Endothelial cell of umbilical vein (primary cell): Measurements from ENCODE around the gene CDK15. TPM values are rescaled to one million over a fixed set of nuclear protein-coding genes. Genes with fewer than 3 reads are reported as not detected.

Experiments
- BruUV-seq: library from RNA; stranded (reverse); fragments of 400-500 nt; replicated peaks from 2 replicates; lab custom pipeline; 2021; lab: Mats Ljungman, UMichigan
- CTCF ChIA-PET: fragments of 300-600, 350-600 bp; sonication (Branson Sonifier 250); formaldehyde crosslinking; loops from one replicate; lab custom pipeline; 2021; ENCODE audit warnings: antibody characterized with exemption, inconsistent platforms; lab: Charles Lee
- POLR2A ChIA-PET: fragments of 300-600, 350-600 bp; sonication (Branson Sonifier 250); formaldehyde crosslinking; loops from one replicate; lab custom pipeline; 2021; ENCODE audit warnings: antibody characterized with exemption, inconsistent platforms; lab: Charles Lee
- DNase-seq: peaks from one replicate; pipeline ENCODE4 v3.0.0-alpha.2; 2011; ENCODE audit warnings: low read depth, low spot score
- FAIRE-seq: peaks from 2 replicates; lab custom pipeline; 2011; peaks lifted over from hg19 to GRCh38; lab: Jason Lieb, UNC
- H2AFZ ChIP-seq: 2 replicates; pipeline ENCODE4 v1.6.0; 2012; ENCODE audit warnings: low read depth, low read length, control low read depth, inconsistent platforms
- H3K27ac ChIP-seq: 2 replicates; pipeline ENCODE4 v1.5.1; 2011; ENCODE audit warnings: low read depth, mild to moderate bottlenecking, control low read depth, low read length, moderate library complexity; ENCODE audit not compliant: insufficient read depth
- H3K27me3 ChIP-seq, 2 experiments: 2 replicates each; pipeline versions ENCODE4 v1.6.0 to v1.6.1; 2011; ENCODE audit warnings: low read length in 2 of 2, mixed read lengths in 1 of 2; ENCODE audit not compliant: control insufficient read depth in 2 of 2, insufficient read depth in 2 of 2
- H3K36me3 ChIP-seq, 2 experiments: 2 replicates in 1 of 2; 3 replicates in 1 of 2; pipeline ENCODE4 v1.5.1; 2011; ENCODE audit warnings: low read length in 2 of 2, mild to moderate bottlenecking in 1 of 2, moderate library complexity in 1 of 2; ENCODE audit not compliant: control insufficient read depth in 2 of 2, insufficient read depth in 2 of 2; ENCODE audit errors: extremely low read depth in 1 of 2
- H3K4me1 ChIP-seq: 3 replicates; pipeline ENCODE4 v1.5.1; 2011; ENCODE audit warnings: mild to moderate bottlenecking, low read length; ENCODE audit not compliant: control insufficient read depth, insufficient read depth; ENCODE audit errors: extremely low read depth
- H3K4me2 ChIP-seq: 2 replicates; pipeline ENCODE4 v1.6.1; 2011; ENCODE audit warnings: low read length, control low read depth, mixed read lengths; ENCODE audit not compliant: insufficient read depth
- H3K4me3 ChIP-seq, 3 experiments: fragments of 200-600 bp in 1 of 3; sonication (generic), shearing (Covaris generic) in 1 of 3; replicated peaks in 1 of 3; 2 replicates each; pipeline ENCODE4 v1.5.1; 2011 to 2016; ENCODE audit warnings: control low read depth in 3 of 3, low read length in 3 of 3, mild to moderate bottlenecking in 2 of 3, inconsistent platforms in 1 of 3, low read depth in 1 of 3, moderate library complexity in 1 of 3; ENCODE audit not compliant: insufficient read depth in 1 of 3
- H3K79me2 ChIP-seq: 2 replicates; pipeline ENCODE4 v1.6.0; 2012; ENCODE audit warnings: low read length, inconsistent platforms; ENCODE audit not compliant: control insufficient read depth, insufficient read depth
- H3K9ac ChIP-seq: replicated peaks from 2 replicates; pipeline ENCODE3; 2011; ENCODE audit warnings: low read length, control low read depth; ENCODE audit not compliant: insufficient read depth; ENCODE audit errors: extremely low read depth
- H3K9me1 ChIP-seq: replicated peaks from 3 replicates; pipeline ENCODE4 v1.6.0; 2011; ENCODE audit warnings: mild to moderate bottlenecking, low read length; ENCODE audit not compliant: control insufficient read depth, insufficient read depth; ENCODE audit errors: extremely low read depth
- H3K9me3 ChIP-seq: replicated peaks from 2 replicates; pipeline ENCODE4 v1.5.1; 2012; ENCODE audit warnings: low read length, inconsistent platforms; ENCODE audit not compliant: control insufficient read depth, insufficient read depth
- H4K20me1 ChIP-seq: replicated peaks from 2 replicates; pipeline ENCODE3; 2011; ENCODE audit warnings: mild to moderate bottlenecking, low read length; ENCODE audit not compliant: control insufficient read depth, insufficient read depth; ENCODE audit errors: extremely low read depth
- EZH2 ChIP-seq: IDR thresholded peaks from 2 replicates; pipeline ENCODE4 v1.6.1; 2012; ENCODE audit warnings: borderline replicate concordance, low read depth, mild to moderate bottlenecking, moderate library complexity, low read length, inconsistent platforms; ENCODE audit not compliant: severe bottlenecking
- FOS ChIP-seq: IDR thresholded peaks from 2 replicates; pipeline ENCODE4 v1.6.1; 2011; ENCODE audit warnings: mild to moderate bottlenecking, low read length, moderate library complexity, borderline replicate concordance; ENCODE audit not compliant: insufficient read depth
- GATA2 ChIP-seq: IDR thresholded peaks from 2 replicates; pipeline ENCODE4 v1.7.0; 2011; ENCODE audit warnings: low read depth, mild to moderate bottlenecking, moderate library complexity, mixed read lengths, low read length; ENCODE audit not compliant: insufficient read length, insufficient read depth
- JUN ChIP-seq: IDR thresholded peaks from 2 replicates; pipeline ENCODE4 v1.6.1; 2011; ENCODE audit warnings: borderline replicate concordance, low read depth; ENCODE audit not compliant: insufficient read length, insufficient read depth
- MYC ChIP-seq: IDR thresholded peaks from one replicate; pipeline ENCODE4 v1.6.1; 2011; ENCODE audit warnings: mild to moderate bottlenecking, low read depth, low read length
- POLR2A ChIP-seq: IDR thresholded peaks from 2 replicates; pipeline ENCODE4 v1.6.1; 2012; ENCODE audit warnings: low read depth, mild to moderate bottlenecking, control low read depth, low read length
- POLR2AphosphoS5 ChIP-seq: IDR thresholded peaks from 2 replicates; pipeline ENCODE4 v1.6.1; 2012; ENCODE audit warnings: low read depth, mild to moderate bottlenecking, control low read depth, low read length, moderate library complexity; ENCODE audit not compliant: insufficient read depth
- dilution Hi-C: fragments of 300-500 bp; cut with MboI; formaldehyde crosslinking; loops from one replicate; pipeline ENCODE4 v1.15.0; 2019; ENCODE audit warnings: low sequenced_read_pairs; ENCODE audit not compliant: extremely low pct_ligation_motif_present
- intact Hi-C: fragments of 100-400 bp; cut with micrococcal nuclease; formaldehyde crosslinking; loops from one replicate; pipeline ENCODE4 v1.10.0; 2022
- polyA plus RNA-seq, 4 experiments: library from polyadenylated mRNA; depleted of rRNA in 3 of 4; stranded (reverse) in 3 of 4; unstranded in 1 of 4; fragments of >200 nt; gene quantifications; 2 replicates each; pipeline versions ENCODE4 v1.2.1 to v1.2.3, GENCODE V29; 2011 to 2012; ENCODE audit warnings: missing spikeins in 1 of 4
- total RNA-seq: library from RNA; stranded (reverse); gene quantifications from 2 replicates; pipeline ENCODE4 v1.2.3, GENCODE V29; 2021
- TF ChIP-seq, protein P1 (sequence below), 2 donors: IDR thresholded peaks; 1 replicate in 1 of 2; 2 replicates in 1 of 2; pipeline ENCODE4 v1.5.1; 2011; ENCODE audit warnings: low read length in 2 of 2, mild to moderate bottlenecking in 2 of 2, moderate library complexity in 2 of 2, control low read depth in 1 of 2, inconsistent platforms in 1 of 2, low read depth in 1 of 2; ENCODE audit not compliant: insufficient read depth in 1 of 2; ENCODE audit errors: extremely low read depth in 1 of 2
- TF ChIP-seq, protein P2 (sequence below): IDR thresholded peaks from 2 replicates; pipeline ENCODE4 v1.6.1; 2011; ENCODE audit not compliant: insufficient read depth, insufficient read length

Gene CDK15
- total and polyA plus RNA-seq, 2 donors (not counting 3 experiments of a cell fraction or from before 2014, with no cell fraction given), result not detected

DNA sequence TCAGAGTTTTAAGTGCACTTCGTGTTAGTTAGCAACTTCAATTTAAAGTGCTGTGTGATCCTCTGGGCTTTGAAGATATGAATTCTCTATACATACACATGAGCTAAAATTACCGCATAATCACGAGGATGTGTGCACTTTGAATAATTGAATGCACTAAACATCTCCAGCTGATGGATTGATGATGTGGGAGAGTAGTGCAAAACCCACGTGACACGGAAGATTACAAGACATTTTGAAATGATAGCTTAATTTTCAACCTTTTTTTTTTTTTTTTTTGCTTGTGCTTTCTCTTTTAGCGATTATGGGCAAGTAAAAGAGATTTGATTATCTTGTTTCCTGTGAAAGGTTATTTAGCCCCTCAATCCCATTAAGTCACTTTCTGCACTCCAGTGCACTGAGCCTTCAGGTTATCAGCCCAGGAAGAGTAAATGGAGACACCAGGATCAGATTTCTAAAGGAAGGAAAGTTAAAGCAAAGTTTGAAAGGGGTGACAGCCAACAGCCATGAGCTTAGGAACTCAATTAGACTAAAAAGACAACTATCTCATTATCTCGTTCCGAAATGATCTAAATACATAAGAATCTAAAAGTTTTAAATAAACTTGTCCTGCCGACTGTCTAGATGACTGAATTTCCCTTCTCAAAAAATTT lies 81.6 kb downstream of the CDK15 start:
- Histone ChIP-seq H3K9me3 (no peaks in the 10 kb centered on the region), H3K4me2 (peak overlapping the region; percentile 4), H3K4me1 (no peaks in the 10 kb centered on the region), H3K27me3 (peaks cover 21 to 48% of the 10 kb centered on the region in 2 experiments), H3K9me1 (no peaks in the 10 kb centered on the region), H3K27ac (no peak overlapping the region), H3K9ac (no peak overlapping the region), H3K36me3 (no peaks in the 10 kb centered on the region), H4K20me1 (no peaks in the 10 kb centered on the region), H2AFZ (no peak overlapping the region), H3K79me2 (no peaks in the 10 kb centered on the region), H3K4me3 (no peak overlapping the region)
- FAIRE-seq (no peak), DNase-seq (peak; percentile 21)
- POLR2A ChIA-PET, result interaction anchor here (0.7 kb wide), 1 partner anchor 98 kb away, joined by 4 read pairs; no protein-coding TSS in a partner anchor
- CTCF ChIA-PET, result interaction anchor here (0.7 to 3.2 kb wide), 5 partner anchors 21 to 79 kb away, joined by 3 to 22 read pairs (median 4); no protein-coding TSS in a partner anchor
- BruUV-seq, result no TSS peak
- dilution Hi-C loops (no loop called here), intact Hi-C loops (no loop called here)
- TF ChIP-seq GATA2, result no peak
- TF ChIP-seq JUN, result no peak
- no peak for TF ChIP-seq POLR2AphosphoS5
- TF ChIP-seq FOS, result no peak
- TF ChIP-seq MYC, result no peak
- TF ChIP-seq, protein P1, sequence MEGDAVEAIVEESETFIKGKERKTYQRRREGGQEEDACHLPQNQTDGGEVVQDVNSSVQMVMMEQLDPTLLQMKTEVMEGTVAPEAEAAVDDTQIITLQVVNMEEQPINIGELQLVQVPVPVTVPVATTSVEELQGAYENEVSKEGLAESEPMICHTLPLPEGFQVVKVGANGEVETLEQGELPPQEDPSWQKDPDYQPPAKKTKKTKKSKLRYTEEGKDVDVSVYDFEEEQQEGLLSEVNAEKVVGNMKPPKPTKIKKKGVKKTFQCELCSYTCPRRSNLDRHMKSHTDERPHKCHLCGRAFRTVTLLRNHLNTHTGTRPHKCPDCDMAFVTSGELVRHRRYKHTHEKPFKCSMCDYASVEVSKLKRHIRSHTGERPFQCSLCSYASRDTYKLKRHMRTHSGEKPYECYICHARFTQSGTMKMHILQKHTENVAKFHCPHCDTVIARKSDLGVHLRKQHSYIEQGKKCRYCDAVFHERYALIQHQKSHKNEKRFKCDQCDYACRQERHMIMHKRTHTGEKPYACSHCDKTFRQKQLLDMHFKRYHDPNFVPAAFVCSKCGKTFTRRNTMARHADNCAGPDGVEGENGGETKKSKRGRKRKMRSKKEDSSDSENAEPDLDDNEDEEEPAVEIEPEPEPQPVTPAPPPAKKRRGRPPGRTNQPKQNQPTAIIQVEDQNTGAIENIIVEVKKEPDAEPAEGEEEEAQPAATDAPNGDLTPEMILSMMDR (IDR thresholded peaks at IDR 0.05; ENCODE audit: extremely low read depth in 1 of 2, insufficient read depth in 1 of 2, low read depth in 1 of 2, low read length in 2 of 2), result no peak
- no peak for TF ChIP-seq POLR2A
- TF ChIP-seq EZH2, result no peak
- TF ChIP-seq, protein P2, sequence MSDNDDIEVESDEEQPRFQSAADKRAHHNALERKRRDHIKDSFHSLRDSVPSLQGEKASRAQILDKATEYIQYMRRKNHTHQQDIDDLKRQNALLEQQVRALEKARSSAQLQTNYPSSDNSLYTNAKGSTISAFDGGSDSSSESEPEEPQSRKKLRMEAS, result no peak
